Measurements from ENCODE around the gene MRPS14.
"Not testable (repeated sequence)": the region's sequence is repeated elsewhere in the genome, so short reads cannot be mapped to it uniquely, and the experiment has no call there.

Gene MRPS14

DNA sequence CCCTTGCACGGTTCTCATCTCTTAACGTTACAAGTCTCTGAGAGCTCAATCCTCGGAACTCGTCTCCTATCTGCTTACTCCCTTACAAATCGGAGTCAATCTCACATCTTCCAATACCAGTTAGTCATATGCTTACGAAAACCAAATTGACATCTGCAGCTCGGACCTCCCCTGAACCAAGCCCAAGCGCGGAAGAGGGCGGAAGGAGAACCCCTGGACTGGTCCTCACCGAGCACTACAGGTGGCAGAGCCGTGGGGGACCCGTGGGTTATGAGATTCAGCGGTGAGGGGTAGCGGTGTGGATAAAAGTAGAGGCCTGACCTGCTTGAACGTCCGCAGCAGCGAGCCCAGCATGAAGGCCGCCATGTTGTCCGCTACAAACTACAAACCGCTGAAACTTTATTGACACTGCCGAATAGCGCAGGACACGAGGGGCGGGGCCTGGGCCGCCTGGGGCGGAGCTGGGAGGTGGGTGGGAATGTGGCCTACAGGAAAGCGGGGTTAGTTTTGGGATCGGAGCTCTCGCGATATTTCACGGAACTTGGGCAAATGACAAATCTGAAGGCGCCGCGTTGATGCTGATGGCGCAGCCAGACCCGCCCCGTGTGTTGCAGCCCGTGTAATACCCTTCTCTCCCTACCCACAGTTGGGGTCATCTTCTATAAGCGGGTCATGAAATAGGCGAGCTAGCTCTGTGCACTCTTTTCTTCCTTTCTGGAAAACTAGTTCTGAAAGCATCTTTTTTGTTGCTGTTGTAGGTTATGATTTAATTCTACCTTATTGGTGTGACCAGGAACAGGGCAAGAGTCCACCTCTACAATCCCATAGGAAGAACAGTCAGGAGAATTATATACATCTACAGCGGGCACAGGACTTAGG, at the start of gene MRPS14:
TSS of gene MRPS14 (minus strand) at position 383 of the 879 bp plus-strand sequence. CDS start at position 366, 17 bp downstream.
- peak; percentile 95 for DNase-seq

DNA sequence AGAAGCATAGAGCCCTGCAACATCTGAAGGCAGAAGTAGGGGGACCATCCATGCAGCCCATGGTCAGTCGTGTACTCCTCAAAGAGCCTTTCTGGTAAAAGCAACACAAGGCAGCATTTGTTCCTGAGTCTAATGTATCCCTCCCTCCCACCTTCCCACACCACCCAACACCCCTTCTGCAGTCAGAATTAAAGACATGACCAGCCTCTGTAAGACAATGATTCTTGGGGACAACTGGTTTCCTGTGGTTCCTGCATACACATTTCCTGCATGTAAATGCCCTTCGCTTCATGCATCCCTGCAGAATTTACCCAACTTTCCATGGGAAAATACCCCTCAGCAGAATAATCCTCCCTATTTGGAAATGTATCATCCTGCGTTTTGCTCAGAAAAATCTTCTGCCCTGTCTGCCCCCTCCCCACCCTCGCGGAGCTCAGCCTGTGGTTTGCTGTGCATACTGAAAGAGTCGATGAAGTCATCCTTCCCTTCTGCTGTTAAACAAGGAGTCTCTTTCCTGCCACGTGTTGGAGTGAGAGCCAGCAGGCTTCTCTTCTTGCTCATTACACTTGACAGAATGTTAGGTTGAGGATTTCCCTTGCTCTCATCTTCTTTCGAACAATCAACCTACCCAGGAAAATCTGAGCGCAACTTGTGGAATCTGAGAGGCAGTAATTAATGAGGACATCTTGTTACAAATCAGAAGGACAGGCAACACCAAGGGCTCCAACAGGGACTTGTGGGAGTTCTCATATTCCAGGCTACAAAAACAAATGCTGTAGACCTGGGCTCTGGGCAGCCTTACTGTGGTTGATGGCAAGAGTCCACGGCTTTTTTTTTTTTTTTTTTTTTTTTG, 49.1 kb upstream of the MRPS14 start:
- DNase-seq = no peak

DNA sequence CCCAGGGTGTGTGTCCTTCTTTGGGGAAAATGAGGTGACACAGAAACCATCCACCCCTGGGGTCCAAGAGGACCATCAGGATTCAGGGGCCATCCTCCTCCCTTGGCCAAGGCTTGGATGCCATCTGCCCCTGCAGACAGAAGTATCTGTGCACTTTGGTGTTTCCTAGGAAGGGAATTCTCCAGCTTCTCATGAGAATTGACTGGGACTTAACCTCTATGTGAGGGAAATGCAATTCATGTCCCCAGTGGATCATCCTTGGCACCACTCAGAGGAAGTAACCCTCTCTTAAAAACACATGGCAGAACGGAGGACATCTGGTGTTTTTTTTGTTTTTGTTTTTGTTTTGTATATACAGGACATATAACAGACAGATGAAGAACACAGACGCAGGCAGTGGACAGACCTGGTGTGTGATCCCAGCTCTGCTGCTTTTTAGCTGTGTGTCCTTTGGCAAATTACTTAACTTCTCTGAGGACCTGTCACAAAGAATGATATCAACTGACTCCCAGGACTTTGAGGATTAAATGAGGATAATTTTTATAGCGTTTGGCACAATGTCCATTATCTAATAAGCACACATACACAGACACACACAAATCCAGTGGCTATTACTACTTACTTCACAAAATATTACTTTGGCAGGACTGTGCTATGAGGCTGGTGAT, 48.2 kb upstream of the MRPS14 start:
- no peak for DNase-seq

DNA sequence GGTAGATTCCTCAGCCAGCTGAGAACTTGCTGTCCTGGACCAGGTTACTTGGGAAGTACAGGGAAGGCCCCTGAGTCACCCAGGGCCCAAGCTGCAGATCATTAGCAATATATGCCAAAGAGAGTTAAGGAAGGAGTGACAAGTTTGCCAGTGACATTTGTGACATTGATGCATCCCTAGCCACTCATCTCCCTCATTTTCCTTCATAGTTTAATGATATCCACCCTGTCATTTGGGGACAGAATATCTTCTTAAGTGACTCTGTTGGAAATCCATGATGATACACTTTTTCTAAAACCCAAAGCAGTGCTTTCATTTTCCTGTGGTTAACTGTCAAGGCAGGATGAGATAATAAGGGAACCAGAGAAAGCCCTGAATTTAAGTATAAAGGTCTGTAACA, 47.6 kb upstream of the MRPS14 start:
- DNase-seq = no peak

DNA sequence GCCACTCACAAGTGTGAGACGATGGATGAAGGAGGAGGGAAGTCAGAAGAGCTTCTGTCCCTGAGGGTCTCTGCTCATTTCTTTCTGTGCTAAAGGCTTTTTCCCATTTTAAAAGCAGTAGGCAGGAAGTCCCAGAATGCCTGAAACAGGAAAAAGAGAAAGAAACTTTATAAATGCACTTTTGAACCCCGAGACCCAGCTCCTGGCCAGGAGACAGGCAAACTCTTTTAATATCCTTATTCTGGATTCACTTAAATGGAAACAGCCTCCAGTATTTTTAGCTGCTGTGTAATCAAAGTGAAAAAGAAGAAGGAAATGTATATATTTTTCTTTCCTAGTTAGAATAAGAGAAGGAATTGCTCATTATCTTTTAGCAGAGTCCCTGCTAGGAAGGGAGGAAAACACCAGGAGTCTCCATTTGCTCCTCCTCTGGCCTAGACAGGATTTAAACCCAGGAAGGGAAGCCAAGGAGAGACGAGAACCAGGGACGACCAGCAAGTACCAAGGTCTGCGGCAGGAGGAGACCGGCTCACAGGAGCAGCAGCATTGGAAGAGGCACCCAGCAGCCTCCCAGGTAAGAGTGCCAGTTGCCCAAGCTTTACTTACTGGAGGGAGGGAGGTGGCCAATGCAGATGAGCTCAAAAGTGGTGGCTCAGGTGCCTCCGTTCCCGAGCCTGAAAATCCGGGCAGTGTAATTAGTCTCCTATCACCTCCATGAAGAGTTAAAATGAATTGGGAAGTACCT, 44.3 kb upstream of the MRPS14 start, which contains the start of gene TNN:
TSS of gene TNN (plus strand) at position 472 of the 745 bp plus-strand sequence. CDS start 9,586 bp downstream, outside the sequence.
- DNase-seq = no peak

DNA sequence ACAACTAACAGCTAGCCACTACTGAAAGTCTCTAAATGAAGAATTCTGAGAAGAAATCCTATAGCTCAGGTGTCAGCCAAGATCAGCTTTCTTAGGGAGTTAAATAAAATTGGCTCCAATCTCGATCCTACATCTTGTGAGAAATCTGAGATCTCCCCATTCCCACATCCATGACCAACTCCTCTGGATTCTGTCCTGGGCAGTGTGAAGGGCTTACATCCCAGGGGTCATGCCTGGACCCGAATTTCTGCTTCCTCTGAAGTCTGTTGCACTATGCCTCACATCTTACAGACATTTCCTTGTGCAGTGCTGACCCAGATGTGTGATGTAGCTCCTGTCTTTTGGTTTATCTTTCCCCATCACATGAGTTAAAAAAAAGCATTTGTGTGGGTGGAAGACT, 39.6 kb upstream of the MRPS14 start:
- DNase-seq = no peak

DNA sequence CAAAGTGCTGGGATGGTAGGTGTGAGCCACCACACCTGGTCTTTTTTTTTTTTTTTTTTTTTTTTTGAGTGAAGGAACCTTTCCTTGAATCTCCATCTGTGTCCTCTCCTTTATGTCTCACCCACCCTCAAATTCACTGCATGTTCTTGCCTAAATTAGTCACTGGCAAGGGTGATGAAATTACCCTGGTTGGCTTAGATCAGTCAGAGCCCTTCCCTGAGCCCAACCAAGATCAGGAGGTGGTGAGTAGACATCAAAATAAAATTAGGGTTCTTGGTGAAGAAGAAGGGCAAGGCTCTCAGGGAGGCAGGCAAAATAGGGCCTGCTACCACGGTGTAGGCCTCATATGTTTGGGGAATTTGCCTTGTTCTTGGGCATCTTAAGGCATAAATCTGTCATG, 39.1 kb upstream of the MRPS14 start:
- DNase-seq = no peak

DNA sequence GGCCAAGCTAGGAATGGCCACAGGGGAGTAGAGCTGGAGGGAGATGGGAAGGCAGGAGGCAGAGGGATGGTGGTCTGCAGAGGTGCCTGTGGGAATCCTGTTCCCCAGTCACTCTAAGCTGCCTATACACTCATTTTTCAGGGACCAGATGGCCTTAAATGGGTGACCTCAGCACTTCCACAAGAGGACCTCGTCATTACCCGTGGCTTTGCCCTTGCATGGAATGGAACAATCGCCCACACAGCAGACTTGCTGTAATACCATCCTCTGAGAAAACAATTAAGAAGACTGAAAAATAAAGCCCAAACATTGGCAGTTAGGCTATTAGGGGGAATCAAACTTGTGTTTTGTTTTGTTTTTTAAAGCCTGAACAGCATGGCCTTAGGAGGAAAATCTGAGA, 31.5 kb upstream of the MRPS14 start:
- DNase-seq = no peak

DNA sequence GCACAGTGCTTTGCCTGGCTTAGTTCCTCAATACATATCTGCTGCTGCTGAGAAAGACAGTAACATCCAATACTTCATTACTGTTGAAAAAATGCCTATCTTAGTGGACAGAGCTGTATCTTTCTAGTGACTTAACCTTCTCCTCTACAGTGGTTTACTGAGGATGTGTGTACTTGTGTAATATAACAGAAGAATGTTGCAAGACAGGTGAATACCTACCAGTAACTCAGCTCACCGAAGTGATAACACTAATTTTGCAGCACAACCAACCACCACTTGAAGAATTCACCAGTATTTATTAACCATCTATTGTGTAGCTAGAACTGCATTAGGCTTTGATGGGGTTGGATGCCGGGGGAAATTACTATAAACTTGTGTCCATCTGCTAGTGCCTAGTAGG, 27.8 kb upstream of the MRPS14 start:
- no peak for DNase-seq

DNA sequence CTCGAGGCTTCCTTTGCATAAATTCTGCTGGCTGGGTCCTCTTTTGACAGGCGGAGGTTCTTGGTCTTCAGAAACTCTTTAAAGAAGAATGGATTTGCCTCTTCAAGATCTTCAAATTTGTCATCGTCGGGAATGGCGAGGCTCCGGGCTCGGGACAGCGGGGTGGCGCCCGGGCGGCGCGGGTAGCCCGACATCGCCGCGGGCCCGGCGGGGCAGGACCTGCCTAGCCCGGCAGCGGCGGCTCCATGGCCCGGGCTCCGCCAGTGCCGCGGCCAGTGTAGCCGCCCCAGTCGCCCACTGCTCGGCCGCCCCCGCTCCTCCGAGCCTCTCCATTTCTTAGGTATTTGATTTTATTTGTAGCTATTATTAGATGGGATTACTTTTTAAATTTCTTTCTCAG, 22.3 kb upstream of the MRPS14 start:
- DNase-seq = no peak

DNA sequence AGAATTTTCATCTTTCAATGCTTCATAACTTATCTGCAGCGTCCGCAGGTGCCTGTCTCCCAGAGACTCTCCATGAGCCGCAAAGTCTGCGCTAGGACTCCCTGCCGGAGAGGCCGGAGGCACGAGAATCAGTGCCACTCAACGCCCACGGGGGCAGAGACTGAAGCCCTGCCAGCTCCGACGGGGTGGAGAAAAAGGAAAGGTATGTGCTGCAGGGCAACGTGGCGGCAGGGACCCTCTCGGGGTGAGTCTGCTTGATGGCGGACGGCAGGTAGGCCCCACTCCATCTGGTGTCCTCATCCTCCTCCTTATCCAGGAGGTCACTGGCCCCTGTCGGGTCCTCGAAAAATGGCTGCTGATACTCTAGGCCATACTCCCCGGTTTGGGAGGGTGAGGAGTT, 21.9 kb upstream of the MRPS14 start:
- DNase-seq = no peak

DNA sequence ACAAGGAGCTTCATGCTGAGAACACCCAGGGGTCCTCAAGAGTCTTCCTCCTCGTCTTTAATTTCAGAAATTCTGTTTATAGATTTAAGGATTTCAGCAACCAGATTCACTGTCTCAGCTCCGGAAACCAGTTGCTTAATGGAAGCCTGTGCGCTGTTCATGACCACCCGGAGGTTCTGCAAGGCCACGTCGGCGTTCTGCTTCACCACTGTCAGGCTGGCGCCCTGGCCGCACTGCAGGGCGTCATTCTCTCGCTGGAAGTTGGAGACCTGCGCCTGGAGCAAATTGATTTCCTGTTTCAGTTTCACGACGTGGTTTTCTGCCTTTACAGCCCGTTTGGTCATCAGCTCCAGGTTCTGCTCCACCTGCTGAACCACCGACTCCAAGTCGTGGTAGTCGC, 21.4 kb upstream of the MRPS14 start:
- not testable (repeated sequence) for DNase-seq

DNA sequence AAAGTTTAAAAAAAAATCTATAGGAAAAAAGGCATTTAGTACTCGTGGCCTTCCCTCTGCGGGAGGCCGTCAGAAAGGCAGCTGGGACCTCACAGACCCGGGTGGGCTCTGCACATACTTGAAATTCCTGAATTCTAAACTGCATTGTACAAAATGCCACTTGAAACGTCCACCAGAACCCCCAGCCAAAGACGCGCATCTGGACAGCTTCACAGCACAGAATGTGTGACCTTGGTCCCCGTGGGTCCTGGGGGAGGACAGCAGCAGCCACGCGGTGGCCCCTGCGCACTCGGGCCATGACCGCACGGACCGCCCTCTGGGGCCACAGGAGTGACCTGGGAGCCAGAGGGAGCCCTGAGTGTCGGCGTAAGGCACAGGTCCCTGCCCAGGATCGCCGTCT, 20.6 kb upstream of the MRPS14 start:
- no peak for DNase-seq

DNA sequence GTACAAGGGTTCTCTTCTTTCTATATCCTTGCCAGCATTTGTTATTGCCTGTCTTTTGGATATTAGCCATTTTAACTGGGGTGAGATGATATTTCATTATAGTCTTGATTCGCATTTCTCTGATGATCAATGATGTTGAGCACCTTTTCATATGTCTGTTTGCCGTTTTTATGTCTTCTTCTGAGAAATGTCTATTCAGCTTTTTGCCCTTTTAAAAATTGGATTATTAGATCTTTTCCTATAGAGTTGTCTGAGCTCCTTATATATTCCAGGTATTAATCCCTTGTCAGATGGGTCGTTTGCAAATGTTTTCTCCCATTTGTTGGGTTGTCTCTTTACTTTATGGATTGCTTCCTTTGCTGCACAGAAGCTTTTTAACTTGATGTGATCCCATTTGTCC, 19.4 kb upstream of the MRPS14 start:
- no peak for DNase-seq

DNA sequence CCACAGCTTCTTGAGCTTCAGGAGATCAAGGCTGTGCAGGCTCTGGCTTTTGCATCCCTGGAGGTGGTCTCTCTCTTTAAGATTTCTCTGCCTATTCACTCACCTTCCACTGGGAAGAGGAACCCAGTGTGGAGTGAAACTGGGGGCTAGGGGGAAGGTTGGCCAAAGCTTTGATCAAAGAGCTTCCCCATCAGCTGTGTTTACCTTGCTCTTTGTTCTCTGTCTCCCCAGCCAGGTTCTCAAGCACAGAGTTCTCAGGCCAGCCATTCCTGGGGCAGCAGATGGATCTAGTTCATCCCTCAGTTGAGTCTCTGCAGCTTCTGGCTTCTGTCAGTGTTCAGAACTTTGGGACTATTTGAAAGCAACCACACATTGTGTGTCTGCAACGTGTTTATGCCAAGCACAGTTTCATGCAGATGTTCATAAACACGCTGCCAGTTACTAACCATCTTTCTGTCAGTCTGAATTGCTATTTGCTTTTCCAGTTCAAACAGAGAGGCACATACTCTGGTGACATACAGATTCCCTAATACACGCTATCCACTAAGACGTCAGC, 17.2 kb upstream of the MRPS14 start:
- no peak for DNase-seq

DNA sequence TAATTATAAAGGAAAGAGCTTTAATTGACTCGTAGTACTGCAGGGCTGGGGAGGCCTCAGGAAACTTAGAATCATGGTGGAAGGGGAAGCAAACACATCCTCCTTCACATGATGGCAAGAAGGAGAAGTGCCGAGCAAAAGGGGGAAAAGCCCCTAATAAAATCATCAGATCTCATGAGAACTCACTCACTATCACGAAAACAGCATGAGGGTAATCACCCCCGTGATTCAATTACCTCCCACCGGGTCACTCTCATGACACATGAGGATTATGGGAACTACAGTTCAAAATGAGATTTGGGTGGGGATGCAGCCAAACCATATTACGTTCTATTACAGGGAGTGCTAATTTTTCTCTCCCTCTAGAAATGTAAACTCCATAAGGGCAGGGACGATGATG, 14.2 kb upstream of the MRPS14 start:
- DNase-seq = no peak

DNA sequence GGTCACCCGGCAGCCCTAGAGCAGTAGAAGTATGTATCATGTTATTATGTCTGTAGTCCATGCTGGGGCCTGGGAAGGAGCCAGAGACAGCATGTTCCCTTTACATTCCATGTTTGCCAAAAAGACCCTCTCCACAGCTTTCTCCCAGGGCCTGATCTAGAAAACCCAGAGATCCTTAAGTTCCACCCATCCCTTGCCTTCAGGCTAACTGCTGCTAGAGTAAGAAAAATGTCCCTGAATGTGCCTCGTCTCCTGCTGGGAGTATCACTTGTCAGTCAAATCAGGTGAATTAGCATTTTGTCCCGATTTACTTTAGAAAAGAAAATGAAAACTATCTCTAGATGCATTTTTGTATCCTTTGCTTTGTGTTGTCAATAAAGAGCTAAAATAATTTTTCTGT, 13.3 kb upstream of the MRPS14 start:
- DNase-seq = no peak

DNA sequence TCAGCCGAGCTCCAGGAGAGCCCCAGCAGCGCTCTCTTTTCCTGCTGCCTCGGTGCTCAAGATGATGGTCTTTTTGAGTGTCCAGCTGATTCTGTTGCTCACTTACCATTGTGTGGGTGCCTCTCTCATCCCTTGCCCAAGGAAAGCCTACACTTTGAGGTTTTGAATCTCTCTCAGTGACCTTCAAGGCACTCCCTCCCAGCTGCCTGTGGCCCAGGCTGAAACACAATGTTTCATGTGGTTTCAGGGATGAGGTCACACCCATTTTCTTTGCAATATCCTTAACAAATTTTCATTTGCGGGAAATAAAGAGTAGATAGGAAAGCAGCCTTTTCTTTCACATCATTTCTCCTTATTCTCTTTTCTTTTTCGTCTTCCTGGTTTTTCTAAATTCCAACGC, 12.6 kb upstream of the MRPS14 start:
- no peak for DNase-seq

DNA sequence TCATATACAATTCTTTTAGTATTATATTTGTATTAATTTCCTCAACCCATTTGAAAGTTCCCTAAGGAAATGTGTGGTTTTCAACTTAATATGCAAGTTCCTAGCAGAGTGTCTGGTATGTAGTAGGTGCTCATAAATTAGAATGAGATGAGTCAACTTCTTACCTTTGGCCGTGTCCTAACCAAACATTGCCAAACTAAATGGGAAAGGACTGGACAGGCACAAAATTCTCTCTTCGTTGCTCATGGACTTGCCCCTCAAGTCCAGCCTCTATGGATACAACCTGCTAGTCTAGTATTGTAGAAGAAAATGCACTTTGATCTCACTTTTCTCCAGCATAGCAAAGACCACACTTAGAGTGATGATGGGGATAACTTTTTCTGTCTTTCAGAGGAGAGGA, 11.6 kb upstream of the MRPS14 start:
- no peak for DNase-seq

DNA sequence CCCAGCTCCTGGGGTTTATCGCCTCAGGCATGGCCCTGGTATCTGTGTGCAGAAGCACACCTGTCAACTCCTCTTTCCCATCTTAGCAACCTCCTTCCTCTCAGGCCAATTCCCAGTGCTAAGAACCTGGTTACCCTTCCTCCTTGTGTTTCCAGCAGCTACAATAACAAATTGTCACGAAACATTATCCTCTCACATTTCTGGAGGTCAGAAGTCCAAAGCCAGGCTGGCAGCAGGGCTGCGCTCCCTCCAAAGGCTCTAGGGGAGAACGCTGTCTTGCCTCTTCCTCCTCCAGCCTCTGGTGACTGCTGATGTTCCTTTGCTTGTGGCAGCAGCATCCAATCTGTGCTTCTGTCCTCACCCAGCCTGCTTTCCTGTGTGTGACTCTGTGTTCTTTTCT, 10.7 kb upstream of the MRPS14 start:
- no peak for DNase-seq

DNA sequence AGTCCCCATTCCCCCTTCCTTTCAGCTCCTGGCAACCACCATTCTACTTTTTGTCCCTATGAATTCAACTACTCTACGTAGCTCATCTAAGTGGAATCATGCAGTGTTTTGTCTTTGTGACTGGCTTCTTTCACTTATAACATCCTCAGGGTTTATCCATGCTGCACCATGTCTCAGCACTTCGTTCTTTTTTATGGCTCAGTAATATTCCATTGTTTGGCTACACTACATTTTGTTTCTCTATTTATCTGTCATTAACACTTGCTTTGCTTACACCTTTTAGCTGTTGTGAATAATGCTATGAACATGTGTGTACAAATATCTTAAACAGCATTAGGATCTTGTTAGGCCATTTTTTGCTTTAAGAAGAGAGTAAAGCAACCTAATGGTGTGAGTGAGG, 1.5 kb upstream of the MRPS14 start:
- no peak for DNase-seq

DNA sequence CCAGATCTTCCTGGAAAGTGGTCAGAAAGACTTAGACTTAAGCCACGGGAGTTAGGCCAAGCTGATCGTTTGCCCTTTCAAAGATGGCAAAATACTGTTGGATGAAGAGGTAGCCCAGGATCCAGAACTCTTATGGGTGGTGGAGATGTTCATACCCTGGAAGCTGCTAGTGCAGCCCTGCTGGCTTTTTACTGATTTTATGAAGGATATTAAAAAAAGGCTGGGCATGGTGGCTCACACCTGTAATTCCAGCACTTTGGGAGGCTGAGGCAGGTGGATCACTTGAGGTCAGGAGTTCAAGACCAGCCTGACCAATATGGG, 657 bp upstream of the MRPS14 start:
- not testable (repeated sequence) for DNase-seq

DNA sequence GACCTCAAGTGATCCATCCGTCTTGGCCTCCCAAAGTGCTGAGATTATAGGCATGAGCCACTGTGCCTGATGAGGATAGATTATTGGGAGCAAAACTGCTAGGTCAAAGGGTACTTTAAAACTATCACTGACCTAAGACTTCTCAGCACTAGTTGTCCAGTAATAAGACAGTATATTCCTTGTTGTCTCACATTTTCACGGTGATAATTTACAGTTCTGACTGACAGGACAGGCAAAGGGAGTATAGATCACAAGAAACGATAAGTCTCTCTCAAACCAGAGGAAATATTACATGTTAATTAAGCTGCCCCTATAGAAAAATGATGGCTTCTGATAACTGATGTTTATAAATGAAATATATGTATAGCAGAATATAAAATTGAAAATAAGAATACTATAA, 3.7 kb downstream of the MRPS14 start:
- no peak for DNase-seq

All from activated CD4-positive, alpha-beta T cell treated with anti-CD3 and anti-CD28 coated beads for 1 hour (primary cell).